ENCODE data around the gene C3orf85.

DNA sequence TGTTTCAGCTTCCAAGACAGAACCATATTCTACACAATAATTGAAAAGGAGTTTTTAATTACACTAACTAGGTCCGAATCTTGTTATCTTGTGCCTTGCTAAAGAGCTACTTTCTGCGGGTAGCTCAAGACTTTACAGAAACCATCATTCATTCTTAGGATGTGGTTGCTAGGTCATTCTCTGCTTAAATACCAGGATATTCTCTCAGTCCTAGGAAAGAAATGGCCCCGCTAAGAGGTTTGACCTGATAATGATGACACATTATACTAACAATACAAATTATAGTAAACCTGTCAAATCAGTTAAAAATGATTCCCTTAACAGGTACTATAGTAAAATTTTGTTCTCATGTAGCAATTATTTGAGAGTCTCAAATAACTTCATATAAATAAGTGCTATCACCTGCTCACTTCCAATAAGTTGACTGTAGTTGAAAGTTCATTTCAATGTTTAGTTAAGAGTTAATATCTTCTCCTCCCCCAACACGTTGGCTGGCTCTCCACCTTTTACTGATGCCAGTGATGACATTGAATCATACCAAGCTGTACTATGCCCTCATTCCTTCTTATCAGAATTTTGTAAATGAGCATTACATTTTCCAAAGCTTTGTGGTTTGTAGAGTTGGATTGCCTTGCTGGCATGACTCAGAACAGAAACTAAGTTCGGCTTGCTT, 3.6 kb upstream of the C3orf85 start:
- no peak for TF ChIP-seq ZNF274 (IDR thresholded peaks at IDR 0.05; ENCODE audit: low read length)
- TF ChIP-seq ZNF274 (tag by site-specific recombination; IDR thresholded peaks at IDR 0.05; ENCODE audit: borderline replicate concordance) = no peak
- TF ChIP-seq, protein P1, sequence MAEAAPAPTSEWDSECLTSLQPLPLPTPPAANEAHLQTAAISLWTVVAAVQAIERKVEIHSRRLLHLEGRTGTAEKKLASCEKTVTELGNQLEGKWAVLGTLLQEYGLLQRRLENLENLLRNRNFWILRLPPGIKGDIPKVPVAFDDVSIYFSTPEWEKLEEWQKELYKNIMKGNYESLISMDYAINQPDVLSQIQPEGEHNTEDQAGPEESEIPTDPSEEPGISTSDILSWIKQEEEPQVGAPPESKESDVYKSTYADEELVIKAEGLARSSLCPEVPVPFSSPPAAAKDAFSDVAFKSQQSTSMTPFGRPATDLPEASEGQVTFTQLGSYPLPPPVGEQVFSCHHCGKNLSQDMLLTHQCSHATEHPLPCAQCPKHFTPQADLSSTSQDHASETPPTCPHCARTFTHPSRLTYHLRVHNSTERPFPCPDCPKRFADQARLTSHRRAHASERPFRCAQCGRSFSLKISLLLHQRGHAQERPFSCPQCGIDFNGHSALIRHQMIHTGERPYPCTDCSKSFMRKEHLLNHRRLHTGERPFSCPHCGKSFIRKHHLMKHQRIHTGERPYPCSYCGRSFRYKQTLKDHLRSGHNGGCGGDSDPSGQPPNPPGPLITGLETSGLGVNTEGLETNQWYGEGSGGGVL (tag by site-specific recombination; IDR thresholded peaks at IDR 0.05) = no peak
- no peak for TF ChIP-seq ZNF621 (tag by site-specific recombination; IDR thresholded peaks at IDR 0.05)
- TF ChIP-seq, protein P2, sequence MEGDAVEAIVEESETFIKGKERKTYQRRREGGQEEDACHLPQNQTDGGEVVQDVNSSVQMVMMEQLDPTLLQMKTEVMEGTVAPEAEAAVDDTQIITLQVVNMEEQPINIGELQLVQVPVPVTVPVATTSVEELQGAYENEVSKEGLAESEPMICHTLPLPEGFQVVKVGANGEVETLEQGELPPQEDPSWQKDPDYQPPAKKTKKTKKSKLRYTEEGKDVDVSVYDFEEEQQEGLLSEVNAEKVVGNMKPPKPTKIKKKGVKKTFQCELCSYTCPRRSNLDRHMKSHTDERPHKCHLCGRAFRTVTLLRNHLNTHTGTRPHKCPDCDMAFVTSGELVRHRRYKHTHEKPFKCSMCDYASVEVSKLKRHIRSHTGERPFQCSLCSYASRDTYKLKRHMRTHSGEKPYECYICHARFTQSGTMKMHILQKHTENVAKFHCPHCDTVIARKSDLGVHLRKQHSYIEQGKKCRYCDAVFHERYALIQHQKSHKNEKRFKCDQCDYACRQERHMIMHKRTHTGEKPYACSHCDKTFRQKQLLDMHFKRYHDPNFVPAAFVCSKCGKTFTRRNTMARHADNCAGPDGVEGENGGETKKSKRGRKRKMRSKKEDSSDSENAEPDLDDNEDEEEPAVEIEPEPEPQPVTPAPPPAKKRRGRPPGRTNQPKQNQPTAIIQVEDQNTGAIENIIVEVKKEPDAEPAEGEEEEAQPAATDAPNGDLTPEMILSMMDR (tag by site-specific recombination; IDR thresholded peaks at IDR 0.05) = no peak
- no peak for TF ChIP-seq KLF10 (tag by site-specific recombination; IDR thresholded peaks at IDR 0.05)
- no peak for TF ChIP-seq ZNF335 (tag by site-specific recombination; conservative IDR thresholded peaks at IDR 0.05)
- TF ChIP-seq, protein P3, sequence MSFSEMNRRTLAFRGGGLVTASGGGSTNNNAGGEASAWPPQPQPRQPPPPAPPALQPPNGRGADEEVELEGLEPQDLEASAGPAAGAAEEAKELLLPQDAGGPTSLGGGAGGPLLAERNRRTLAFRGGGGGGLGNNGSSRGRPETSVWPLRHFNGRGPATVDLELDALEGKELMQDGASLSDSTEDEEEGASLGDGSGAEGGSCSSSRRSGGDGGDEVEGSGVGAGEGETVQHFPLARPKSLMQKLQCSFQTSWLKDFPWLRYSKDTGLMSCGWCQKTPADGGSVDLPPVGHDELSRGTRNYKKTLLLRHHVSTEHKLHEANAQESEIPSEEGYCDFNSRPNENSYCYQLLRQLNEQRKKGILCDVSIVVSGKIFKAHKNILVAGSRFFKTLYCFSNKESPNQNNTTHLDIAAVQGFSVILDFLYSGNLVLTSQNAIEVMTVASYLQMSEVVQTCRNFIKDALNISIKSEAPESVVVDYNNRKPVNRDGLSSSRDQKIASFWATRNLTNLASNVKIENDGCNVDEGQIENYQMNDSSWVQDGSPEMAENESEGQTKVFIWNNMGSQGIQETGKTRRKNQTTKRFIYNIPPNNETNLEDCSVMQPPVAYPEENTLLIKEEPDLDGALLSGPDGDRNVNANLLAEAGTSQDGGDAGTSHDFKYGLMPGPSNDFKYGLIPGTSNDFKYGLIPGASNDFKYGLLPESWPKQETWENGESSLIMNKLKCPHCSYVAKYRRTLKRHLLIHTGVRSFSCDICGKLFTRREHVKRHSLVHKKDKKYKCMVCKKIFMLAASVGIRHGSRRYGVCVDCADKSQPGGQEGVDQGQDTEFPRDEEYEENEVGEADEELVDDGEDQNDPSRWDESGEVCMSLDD (tag by site-specific recombination; IDR thresholded peaks at IDR 0.05) = no peak
- no peak for TF ChIP-seq ZSCAN30 (tag by site-specific recombination; IDR thresholded peaks at IDR 0.05)
